ENCODE measurements around the gene CNOT1. TPM values are rescaled to one million over a fixed set of nuclear protein-coding genes. Genes with fewer than 3 reads are reported as not detected.
A peak's percentile ranks its signal among the peaks of the same experiment; 100 is the strongest.

The CNOT1 gene
- total RNA-seq, 1 experiment from 2014 or later: 219 TPM

- Mint-ChIP-seq H3K4me1 (ENCODE audit: insufficient read depth, unreplicated experiment) (no peaks in the 10 kb centered on the region), H3K36me3 (ENCODE audit: insufficient read depth, unreplicated experiment) (peaks cover 91% of the 10 kb centered on the region), H3K27me3 (ENCODE audit: insufficient read depth, unreplicated experiment) (no peaks in the 10 kb centered on the region), H3K4me3 (ENCODE audit: unreplicated experiment) (no peak overlapping the region), H3K27ac (ENCODE audit: low read depth, unreplicated experiment) (no peak overlapping the region), H3K9me3 (ENCODE audit: unreplicated experiment) (no peaks in the 10 kb centered on the region)
- DNase-seq (ENCODE audit: unreplicated experiment): no peak
- no peak for TF ChIP-seq CTCF (IDR thresholded peaks at IDR 0.05; ENCODE audit: unreplicated experiment)
- BruUV-seq (replicated peaks): no TSS peak
- ChIA-PET POLR2A (interaction anchor here (0.8 to 0.9 kb wide), 3 partner anchors 9 to 82 kb away, joined by 3 to 4 read pairs (median 4); no protein-coding TSS in a partner anchor), CTCF (interaction anchor here (0.6 to 0.9 kb wide), 3 partner anchors 14 to 28 kb away, joined by 3 to 5 read pairs (median 3); no protein-coding TSS in a partner anchor)
- intact Hi-C loops (cut with micrococcal nuclease): no loop called here
Observed at GRCh38 chr16:58588406-58588805, 41.2 kb downstream of the CNOT1 start.

GRCh38 chr16:58586340-58587030, 43.1 kb downstream of the CNOT1 start:
- DNase-seq (ENCODE audit: unreplicated experiment): no peak
- H3K36me3 Mint-ChIP-seq (ENCODE audit: insufficient read depth, unreplicated experiment): peaks cover 93% of the 10 kb centered on the region
- no peaks in the 10 kb centered on the region for H3K27me3 Mint-ChIP-seq (ENCODE audit: insufficient read depth, unreplicated experiment)
- ChIA-PET POLR2A (interaction anchor here (0.9 kb wide), 1 partner anchor 76 kb away, joined by 3 read pairs; no protein-coding TSS in a partner anchor), CTCF (interaction anchor here (0.5 to 0.9 kb wide), 2 partner anchors 14 to 69 kb away, joined by 3 read pairs; no protein-coding TSS in a partner anchor)
- BruUV-seq (replicated peaks): no TSS peak
- no peak overlapping the region for H3K27ac Mint-ChIP-seq (ENCODE audit: low read depth, unreplicated experiment)
- intact Hi-C loops (cut with micrococcal nuclease): no loop called here
- H3K4me3 Mint-ChIP-seq (ENCODE audit: unreplicated experiment): no peak overlapping the region
- no peak for TF ChIP-seq CTCF (IDR thresholded peaks at IDR 0.05; ENCODE audit: unreplicated experiment)
- H3K4me1 Mint-ChIP-seq (ENCODE audit: insufficient read depth, unreplicated experiment): no peaks in the 10 kb centered on the region
- H3K9me3 Mint-ChIP-seq (ENCODE audit: unreplicated experiment): no peaks in the 10 kb centered on the region

GRCh38 chr16:58584831-58585505, 44.7 kb downstream of the CNOT1 start:
- POLR2A ChIA-PET: no interaction called here
- intact Hi-C loops (cut with micrococcal nuclease): no loop called here
- CTCF ChIA-PET: interaction anchor here (0.6 kb wide), 1 partner anchor 33 kb away, joined by 3 read pairs; no protein-coding TSS in a partner anchor
- no peaks in the 10 kb centered on the region for H3K27me3 Mint-ChIP-seq (ENCODE audit: insufficient read depth, unreplicated experiment)
- no peak overlapping the region for H3K4me3 Mint-ChIP-seq (ENCODE audit: unreplicated experiment)
- H3K9me3 Mint-ChIP-seq (ENCODE audit: unreplicated experiment): no peaks in the 10 kb centered on the region
- H3K36me3 Mint-ChIP-seq (ENCODE audit: insufficient read depth, unreplicated experiment): peaks cover 93% of the 10 kb centered on the region
- no peaks in the 10 kb centered on the region for H3K4me1 Mint-ChIP-seq (ENCODE audit: insufficient read depth, unreplicated experiment)
- TSS peak; percentile 21 for BruUV-seq (replicated peaks)
- TF ChIP-seq CTCF (IDR thresholded peaks at IDR 0.05; ENCODE audit: unreplicated experiment): no peak
- DNase-seq (ENCODE audit: unreplicated experiment): no peak
- no peak overlapping the region for H3K27ac Mint-ChIP-seq (ENCODE audit: low read depth, unreplicated experiment)

Data from MCF 10A (cell line).